ENCODE measurements around the gene RPS2. TPM values are rescaled to one million over a fixed set of nuclear protein-coding genes. Genes with fewer than 3 reads are reported as not detected.

RPS2 gene
- total RNA-seq, 1 donor from 2014 or later: 2,309 TPM

GRCh38 chr16:2004795-2005517 is 40.3 kb upstream of the RPS2 start:
- Mint-ChIP-seq H3K4me3 (ENCODE audit: low read depth) (no peak overlapping the region), H3K4me1 (ENCODE audit: low read depth) (peaks cover 17% of the 10 kb centered on the region), H3K27ac (no peak overlapping the region), H3K9me3 (ENCODE audit: low read depth) (no peaks in the 10 kb centered on the region), H3K36me3 (ENCODE audit: insufficient read depth) (peaks cover 4% of the 10 kb centered on the region), H3K27me3 (no peaks in the 10 kb centered on the region)
- no peak for DNase-seq (ENCODE audit: low spot score, unreplicated experiment)
- TF ChIP-seq CTCF (IDR thresholded peaks at IDR 0.05; ENCODE audit: unreplicated experiment): no peak

- H3K9me3 Mint-ChIP-seq (ENCODE audit: low read depth): no peaks in the 10 kb centered on the region
- H3K36me3 Mint-ChIP-seq (ENCODE audit: insufficient read depth): peaks cover 4% of the 10 kb centered on the region
- H3K4me3 Mint-ChIP-seq (ENCODE audit: low read depth): no peak overlapping the region
- DNase-seq (ENCODE audit: low spot score, unreplicated experiment): peak; percentile 93
- peaks cover 17% of the 10 kb centered on the region for H3K4me1 Mint-ChIP-seq (ENCODE audit: low read depth)
- no peak overlapping the region for H3K27ac Mint-ChIP-seq
- peak; percentile 97 for TF ChIP-seq CTCF (IDR thresholded peaks at IDR 0.05; ENCODE audit: unreplicated experiment)
- no peaks in the 10 kb centered on the region for H3K27me3 Mint-ChIP-seq
These were observed 39.4 kb upstream of the RPS2 start for GRCh38 chr16:2003827-2004641.

GRCh38 chr16:2003231-2003826 is 38.7 kb upstream of the RPS2 start:
- Mint-ChIP-seq H3K36me3 (ENCODE audit: insufficient read depth) (peaks cover 4% of the 10 kb centered on the region), H3K9me3 (ENCODE audit: low read depth) (no peaks in the 10 kb centered on the region), H3K4me3 (ENCODE audit: low read depth) (no peak overlapping the region), H3K4me1 (ENCODE audit: low read depth) (peaks cover 11% of the 10 kb centered on the region), H3K27me3 (no peaks in the 10 kb centered on the region), H3K27ac (no peak overlapping the region)
- TF ChIP-seq CTCF (IDR thresholded peaks at IDR 0.05; ENCODE audit: unreplicated experiment): no peak
- no peak for DNase-seq (ENCODE audit: low spot score, unreplicated experiment)

- Mint-ChIP-seq H3K27me3 (no peaks in the 10 kb centered on the region), H3K36me3 (ENCODE audit: insufficient read depth) (peaks cover 4% of the 10 kb centered on the region), H3K4me1 (ENCODE audit: low read depth) (peaks cover 7% of the 10 kb centered on the region), H3K4me3 (ENCODE audit: low read depth) (no peak overlapping the region), H3K9me3 (ENCODE audit: low read depth) (no peaks in the 10 kb centered on the region), H3K27ac (no peak overlapping the region)
- no peak for DNase-seq (ENCODE audit: low spot score, unreplicated experiment)
- no peak for TF ChIP-seq CTCF (IDR thresholded peaks at IDR 0.05; ENCODE audit: unreplicated experiment)
These were observed 38.0 kb upstream of the RPS2 start for GRCh38 chr16:2002406-2003230.

Measured in progenitor cell of endocrine pancreas (in vitro differentiated cells).